B cell (primary cell): Measurements from ENCODE around the gene ADGRD1. TPM values are rescaled to one million over a fixed set of nuclear protein-coding genes. Genes with fewer than 3 reads are reported as not detected.

ENCODE experiments used
- ATAC-seq: fragments of 200-7000 bp; cut with Tn5 transposase; one replicate; pipeline ENCODE4 v1.10.0; 2021; ENCODE audit warnings: low read depth, mild to moderate bottlenecking, moderate number of reproducible peaks, moderate library complexity
- CTCF ChIA-PET: fragments of 350-600 bp; sonication (Branson Sonifier 250); formaldehyde crosslinking; loops from one replicate; lab custom pipeline; 2021; ENCODE audit warnings: antibody characterized with exemption, inconsistent platforms; lab: Charles Lee
- POLR2A ChIA-PET: fragments of 350-600 bp; sonication (Branson Sonifier 250); formaldehyde crosslinking; loops from one replicate; lab custom pipeline; 2021; ENCODE audit warnings: antibody characterized with exemption; lab: Charles Lee
- DNase-seq: peaks from one replicate; pipeline ENCODE4 v3.0.0; 2013
- H2AFZ ChIP-seq: 2 replicates; pipeline ENCODE4 v1.6.1; 2012; ENCODE audit warnings: mild to moderate bottlenecking, low read depth, low read length; ENCODE audit not compliant: insufficient read depth, poor library complexity, severe bottlenecking
- H3K27ac ChIP-seq, 2 donors: 1 replicate in 1 of 2; 2 replicates in 1 of 2; pipeline ENCODE4 v1.5.1; 2012 to 2013; ENCODE audit warnings: low read length in 2 of 2, mild to moderate bottlenecking in 2 of 2, moderate library complexity in 1 of 2
- H3K27me3 ChIP-seq, 4 experiments: fragments of 200-600 bp in 1 of 4; sonication (generic) in 1 of 4; replicated peaks in 1 of 4; 1 replicate in 2 of 4; 2 replicates in 2 of 4; pipeline versions ENCODE4 v1.6.1 to v1.7.0; 2013 to 2016; ENCODE audit warnings: low read length in 3 of 4, mild to moderate bottlenecking in 2 of 4, mixed read lengths in 1 of 4, moderate library complexity in 1 of 4; ENCODE audit not compliant: insufficient read depth in 4 of 4, control insufficient read depth in 3 of 4; ENCODE audit errors: control extremely low read depth in 1 of 4
- H3K36me3 ChIP-seq, 2 experiments: replicated peaks in 1 of 2; 1 replicate in 1 of 2; 2 replicates in 1 of 2; pipeline versions ENCODE4 v1.6.1 to v1.7.1; 2013; ENCODE audit warnings: low read length in 1 of 2; ENCODE audit not compliant: insufficient read depth in 2 of 2, control insufficient read depth in 1 of 2; ENCODE audit errors: control extremely low read depth in 1 of 2, extremely low read depth in 1 of 2
- H3K4me1 ChIP-seq, 2 donors: fragments of 200-600 bp in 1 of 2; sonication (generic) in 1 of 2; 1 replicate in 1 of 2; 2 replicates in 1 of 2; pipeline versions ENCODE4 v1.5.1 to v1.6.1; 2013 to 2017; ENCODE audit warnings: low read length in 2 of 2; ENCODE audit not compliant: control insufficient read depth in 2 of 2, insufficient read depth in 2 of 2
- H3K4me2 ChIP-seq: replicated peaks from 2 replicates; pipeline ENCODE3; 2012; ENCODE audit warnings: mild to moderate bottlenecking, low read depth, low read length; ENCODE audit not compliant: poor library complexity, severe bottlenecking
- H3K4me3 ChIP-seq, 5 experiments: fragments of 200-600 bp in 1 of 5; sonication (generic) in 1 of 5; 1 replicate in 3 of 5; 2 replicates in 2 of 5; pipeline versions ENCODE4 v1.5.1 to v1.7.0; 2011 to 2016; ENCODE audit warnings: low read length in 4 of 5, mild to moderate bottlenecking in 4 of 5, low read depth in 2 of 5, control low read depth in 1 of 5, moderate library complexity in 1 of 5; ENCODE audit not compliant: insufficient read depth in 1 of 5; ENCODE audit errors: control extremely low read depth in 1 of 5, extremely low read depth in 1 of 5
- H3K79me2 ChIP-seq: fragments of 200-600 bp; sonication (generic); one replicate; pipeline ENCODE4 v1.6.0; 2016; ENCODE audit warnings: low read length; ENCODE audit not compliant: control insufficient read depth, insufficient read depth
- H3K9ac ChIP-seq: fragments of 200-600 bp; sonication (generic); 2 replicates; pipeline ENCODE4 v1.6.1; 2017; ENCODE audit warnings: mild to moderate bottlenecking, low read length, moderate library complexity
- H3K9me3 ChIP-seq, 3 donors: one replicate each; pipeline versions ENCODE4 v1.6.1 to v1.7.1; 2013; ENCODE audit warnings: low read length in 2 of 3; ENCODE audit not compliant: control insufficient read depth in 2 of 3, insufficient read depth in 1 of 3; ENCODE audit errors: control extremely low read depth in 1 of 3
- H4K20me1 ChIP-seq: 2 replicates; pipeline ENCODE4 v1.6.0; 2012; ENCODE audit warnings: mild to moderate bottlenecking, low read length; ENCODE audit not compliant: insufficient read depth, control insufficient read depth, poor library complexity, severe bottlenecking
- H3K27ac Mint-ChIP-seq: one replicate; pipeline ENCODE4 v1.8.0; 2021; ENCODE audit warnings: mixed read lengths
- H3K27me3 Mint-ChIP-seq: one replicate; pipeline ENCODE4 v1.8.0; 2021; ENCODE audit warnings: mixed read lengths
- H3K4me1 Mint-ChIP-seq: one replicate; pipeline ENCODE4 v1.8.0; 2021; ENCODE audit warnings: mixed read lengths
- H3K4me3 Mint-ChIP-seq: one replicate; pipeline ENCODE4 v1.8.0; 2021; ENCODE audit warnings: mixed read lengths
- H3K9me3 Mint-ChIP-seq: one replicate; pipeline ENCODE4 v1.8.0; 2022; ENCODE audit warnings: mixed read lengths; ENCODE audit not compliant: insufficient read depth
- CTCF ChIP-seq: fragments of 200-600 bp; IDR thresholded peaks from one replicate; pipeline ENCODE4 v1.8.0; 2022; ENCODE audit warnings: antibody characterized with exemption, mild to moderate bottlenecking
- EZH2 ChIP-seq: IDR thresholded peaks from 2 replicates; pipeline ENCODE4 v1.6.1; 2012; ENCODE audit warnings: borderline replicate concordance, low read depth, mild to moderate bottlenecking, moderate library complexity, low read length; ENCODE audit not compliant: insufficient read depth, poor library complexity, severe bottlenecking
- WGBS: methylation state at CpG from one replicate; pipeline ENCODE4 v1.1.5; 2013; ENCODE audit warnings: missing lambda C conversion rate; ENCODE audit not compliant: insufficient coverage; 5-methylcytosine and 5-hydroxymethylcytosine counted together
- intact Hi-C: fragments of 100-400 bp; cut with micrococcal nuclease; formaldehyde crosslinking; loops from one replicate; pipeline ENCODE4 v1.10.0; 2022
- polyA plus RNA-seq: library from polyadenylated mRNA; depleted of rRNA; stranded (reverse); fragments of >200 nt; gene quantifications from 2 replicates; pipeline ENCODE4 v1.2.3, GENCODE V29; 2012
- total RNA-seq, 2 donors: library from RNA; stranded (reverse); fragments of 120-200 nt in 1 of 2; gene quantifications; 1 replicate in 1 of 2; 2 replicates in 1 of 2; pipeline versions ENCODE4 v1.2.3 to v1.2.4, GENCODE V29; 2013 to 2022

Gene ADGRD1
- total and polyA plus RNA-seq, 2 donors (not counting 1 experiment from before 2014, with no cell fraction given), result 1.1 to 2.2 TPM

GRCh38 chr12:131141514-131141913 lies 187.8 kb downstream of the ADGRD1 start:
- WGBS, result 83% methylated on average over 7 of the region's 8 CpGs
- no peak for DNase-seq

More at GRCh38 chr12:131141514-131141913, 187.8 kb downstream of the ADGRD1 start:
- Histone ChIP-seq H3K4me1 (no peaks in the 10 kb centered on the region), H3K4me3 (no peak overlapping the region), H3K36me3 (no peaks in the 10 kb centered on the region), H3K27me3 (no peaks in the 10 kb centered on the region), H3K9ac (no peak overlapping the region), H3K4me2 (no peak overlapping the region), H3K27ac (no peak overlapping the region), H3K79me2 (no peaks in the 10 kb centered on the region), H4K20me1 (no peaks in the 10 kb centered on the region), H3K9me3 (no peaks in the 10 kb centered on the region), H2AFZ (no peak overlapping the region)
- ChIA-PET POLR2A (no interaction called here), CTCF (no interaction called here)
- TF ChIP-seq EZH2 (no peak), CTCF (no peak)
- intact Hi-C loops, result no loop called here
- Mint-ChIP-seq H3K4me3 (no peak overlapping the region), H3K4me1 (peaks cover 2% of the 10 kb centered on the region), H3K9me3 (no peaks in the 10 kb centered on the region), H3K27ac (no peak overlapping the region), H3K27me3 (peaks cover 4% of the 10 kb centered on the region)
- no peak for ATAC-seq
